ENCODE measurements around the gene NECTIN1. TPM values are rescaled to one million over a fixed set of nuclear protein-coding genes. Genes with fewer than 3 reads are reported as not detected.

The NECTIN1 gene
- total and polyA plus RNA-seq, 7 experiments from 2014 or later = 0.30 to 4.2 (median 2.1) TPM

DNA sequence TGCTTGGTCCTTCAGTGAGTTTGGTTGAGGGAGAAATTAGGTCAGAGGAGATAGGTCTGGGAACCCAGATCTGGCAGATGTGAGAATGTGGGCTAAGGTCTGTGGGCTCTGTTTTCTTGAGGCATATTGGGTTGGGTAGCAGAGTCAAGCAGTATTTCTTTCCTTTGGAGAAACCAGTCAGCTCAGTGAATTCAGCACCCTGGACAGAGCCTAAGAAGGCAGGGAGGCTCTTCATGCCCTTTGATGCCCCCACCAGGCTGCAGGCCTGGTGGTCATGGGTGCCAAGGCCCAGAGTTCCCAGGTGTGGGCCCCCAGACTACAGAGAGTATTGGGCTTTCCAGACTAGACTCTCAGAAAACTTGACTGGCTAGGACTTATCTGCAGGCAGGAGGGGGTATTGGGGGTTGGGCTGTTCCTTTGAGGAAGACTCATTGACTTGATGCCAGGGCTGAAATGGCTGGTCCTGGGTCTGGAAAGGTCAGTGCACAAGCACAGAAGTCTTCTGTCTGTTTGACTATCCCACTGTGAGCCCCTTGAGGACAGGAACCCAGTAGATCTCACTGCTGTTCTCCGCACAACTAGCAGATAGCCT lies 45.3 kb upstream of the NECTIN1 start:
- Mint-ChIP-seq H3K27me3 (peaks cover 2 to 30% (median 16%) of the 10 kb centered on the region in 5 donors), H3K9me3 (peaks cover 0 to 8% (median 0%) of the 10 kb centered on the region in 11 donors), H3K27ac (no peak overlapping the region), H3K36me3 (peaks cover 0 to 4% (median 0%) of the 10 kb centered on the region in 5 donors), H3K4me1 (no peaks in the 10 kb centered on the region), H3K4me3 (no peak overlapping the region)
- H3K36me3 ChIP-seq (ENCODE audit: control insufficient read depth in 2 of 3, insufficient read depth in 3 of 3, low read length in 3 of 3) = no peaks in the 10 kb centered on the region
- DNase-seq = no peak
- H3K9me3 ChIP-seq (ENCODE audit: control insufficient read depth in 2 of 3, low read length in 3 of 3) = no peaks in the 10 kb centered on the region
- POLR2A ChIA-PET = no interaction called here
- no peak overlapping the region for H3K27ac ChIP-seq (ENCODE audit: low read depth, low read length)
- no peaks in the 10 kb centered on the region for H3K27me3 ChIP-seq (ENCODE audit: control insufficient read depth in 2 of 2, insufficient read depth in 2 of 2, low read length in 2 of 2)
- intact Hi-C loops (cut with micrococcal nuclease) = no loop called here
- CTCF ChIA-PET = interaction anchor here (0.5 kb wide), 1 partner anchor 910 kb away, joined by 4 read pairs; no protein-coding TSS in a partner anchor
- no peak overlapping the region for H3K4me3 ChIP-seq (ENCODE audit: low read length)
- no peak for ATAC-seq
- no peaks in the 10 kb centered on the region for H3K4me1 ChIP-seq (ENCODE audit: control insufficient read depth in 2 of 2, insufficient read depth in 2 of 2, low read length in 2 of 2)

DNA sequence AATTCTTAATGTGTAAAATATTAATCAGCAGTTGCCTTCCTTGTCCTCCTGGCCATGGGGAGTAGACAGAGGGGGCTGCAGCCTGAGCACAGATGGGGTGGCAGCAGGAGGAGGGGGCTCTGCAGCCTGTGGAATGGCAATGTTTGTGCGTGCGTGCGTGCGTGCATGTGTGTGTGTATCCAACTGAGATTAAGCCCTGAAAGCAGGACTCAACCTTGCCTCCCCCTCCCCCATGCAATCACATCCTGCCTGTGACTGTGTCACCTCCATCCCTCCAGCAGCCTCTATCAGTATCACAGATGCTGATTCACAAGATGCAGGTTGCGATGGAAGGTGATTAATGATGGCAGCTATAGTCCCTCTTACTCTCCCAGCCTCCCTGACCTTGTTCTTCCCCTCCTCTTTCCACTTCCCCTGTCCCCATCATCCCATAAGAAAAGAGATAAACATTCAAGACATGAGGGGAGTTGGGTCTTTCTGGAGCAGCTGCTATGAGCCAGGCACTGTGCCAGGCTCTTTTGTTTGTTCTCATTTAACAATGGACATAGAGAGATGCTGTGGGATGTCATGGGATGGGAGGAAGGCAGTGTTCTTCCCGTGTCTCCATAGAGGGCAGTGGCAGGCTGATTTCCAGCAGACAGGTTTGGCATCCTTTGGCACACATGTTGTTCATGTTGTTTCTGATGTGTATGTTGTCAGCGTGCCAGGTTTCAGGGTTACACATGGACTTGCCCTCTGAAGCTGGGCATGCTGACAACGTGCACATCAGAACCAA lies 43.8 kb upstream of the NECTIN1 start:
- ChIA-PET POLR2A (no interaction called here), CTCF (no interaction called here)
- Mint-ChIP-seq H3K27ac (no peak overlapping the region), H3K27me3 (peaks cover 10 to 45% (median 28%) of the 10 kb centered on the region in 5 donors), H3K9me3 (peaks cover 0 to 11% (median 2%) of the 10 kb centered on the region in 11 donors), H3K36me3 (peaks cover 0 to 4% (median 0%) of the 10 kb centered on the region in 5 donors), H3K4me3 (no peak overlapping the region), H3K4me1 (no peaks in the 10 kb centered on the region)
- DNase-seq (no peak), ATAC-seq (no peak)
- Histone ChIP-seq H3K36me3 (ENCODE audit: control insufficient read depth in 2 of 3, insufficient read depth in 3 of 3, low read length in 3 of 3) (no peaks in the 10 kb centered on the region), H3K27me3 (ENCODE audit: control insufficient read depth in 2 of 2, insufficient read depth in 2 of 2, low read length in 2 of 2) (no peaks in the 10 kb centered on the region), H3K4me3 (ENCODE audit: low read length) (no peak overlapping the region), H3K4me1 (ENCODE audit: control insufficient read depth in 2 of 2, insufficient read depth in 2 of 2, low read length in 2 of 2) (no peaks in the 10 kb centered on the region), H3K27ac (ENCODE audit: low read depth, low read length) (no peak overlapping the region), H3K9me3 (ENCODE audit: control insufficient read depth in 2 of 3, low read length in 3 of 3) (no peaks in the 10 kb centered on the region)
- intact Hi-C loops (cut with micrococcal nuclease) = no loop called here

DNA sequence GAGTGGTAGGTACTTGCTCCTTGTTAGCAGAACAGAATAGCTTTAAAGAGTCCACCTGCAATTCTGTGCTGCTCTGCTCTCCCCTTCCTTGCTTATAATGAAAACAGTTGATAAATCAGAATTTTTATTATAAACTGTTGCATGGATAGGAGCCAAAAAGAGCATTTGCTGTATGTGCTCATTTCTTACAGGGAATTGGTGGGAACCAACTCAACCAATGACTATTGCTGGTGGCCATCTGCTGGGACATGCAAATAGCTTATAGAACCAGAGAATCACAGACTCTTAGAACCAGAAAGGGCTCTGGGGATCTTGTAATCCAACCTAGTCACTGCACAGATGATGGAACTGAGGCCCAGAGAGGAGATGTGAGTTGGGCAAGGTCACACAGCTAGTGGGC lies 43.1 kb upstream of the NECTIN1 start:
- no peaks in the 10 kb centered on the region for H3K27me3 ChIP-seq (ENCODE audit: control insufficient read depth in 2 of 2, insufficient read depth in 2 of 2, low read length in 2 of 2)
- ChIA-PET POLR2A (no interaction called here), CTCF (no interaction called here)
- intact Hi-C loops (cut with micrococcal nuclease) = no loop called here
- Mint-ChIP-seq H3K4me1 (no peaks in the 10 kb centered on the region), H3K9me3 (peaks cover 0 to 18% (median 4%) of the 10 kb centered on the region in 11 donors), H3K36me3 (peaks cover 0 to 4% (median 0%) of the 10 kb centered on the region in 5 donors), H3K27ac (no peak overlapping the region), H3K27me3 (peaks cover 10 to 45% (median 28%) of the 10 kb centered on the region in 5 donors), H3K4me3 (no peak overlapping the region)
- DNase-seq = no peak
- ATAC-seq = no peak
- H3K27ac ChIP-seq (ENCODE audit: low read depth, low read length) = no peak overlapping the region
- H3K4me1 ChIP-seq (ENCODE audit: control insufficient read depth in 2 of 2, insufficient read depth in 2 of 2, low read length in 2 of 2) = no peaks in the 10 kb centered on the region
- no peaks in the 10 kb centered on the region for H3K9me3 ChIP-seq (ENCODE audit: control insufficient read depth in 2 of 3, low read length in 3 of 3)
- H3K36me3 ChIP-seq (ENCODE audit: control insufficient read depth in 2 of 3, insufficient read depth in 3 of 3, low read length in 3 of 3) = no peaks in the 10 kb centered on the region
- no peak overlapping the region for H3K4me3 ChIP-seq (ENCODE audit: low read length)

DNA sequence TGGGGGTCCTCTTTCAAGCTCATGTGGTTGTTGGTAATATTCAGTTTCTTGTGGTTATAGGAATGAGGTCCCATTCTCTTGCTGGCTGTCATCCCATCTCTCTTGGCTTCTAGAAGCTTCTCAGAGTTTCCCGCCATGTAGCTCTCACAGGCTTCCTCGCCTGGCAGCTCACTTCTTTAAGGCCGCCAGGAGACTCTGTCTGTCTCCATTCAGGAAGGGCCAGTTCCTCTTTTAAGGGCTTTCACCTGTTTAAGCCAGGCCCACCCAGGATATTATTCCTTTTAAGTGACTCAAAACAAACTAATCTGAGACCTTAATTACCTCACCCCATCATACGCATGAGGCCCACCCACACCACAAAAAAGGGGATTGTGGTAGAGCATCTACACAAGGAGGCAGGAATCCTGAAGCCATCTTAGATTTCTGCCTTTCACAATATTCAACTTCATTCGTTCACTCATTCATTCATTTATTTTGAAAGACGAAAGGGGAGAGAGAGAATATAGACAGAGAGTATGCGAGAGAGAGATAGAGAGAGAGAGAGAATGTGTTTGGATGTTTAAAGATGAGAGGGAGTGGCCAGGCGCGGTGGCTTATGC lies 42.3 kb upstream of the NECTIN1 start:
- DNase-seq (no peak), ATAC-seq (no peak)
- H3K4me1 ChIP-seq (ENCODE audit: control insufficient read depth in 2 of 2, insufficient read depth in 2 of 2, low read length in 2 of 2) = no peaks in the 10 kb centered on the region
- Mint-ChIP-seq H3K4me3 (no peak overlapping the region), H3K36me3 (peaks cover 0 to 4% (median 0%) of the 10 kb centered on the region in 5 donors), H3K27ac (no peak overlapping the region), H3K9me3 (peaks cover 0 to 25% (median 9%) of the 10 kb centered on the region in 11 donors), H3K4me1 (no peaks in the 10 kb centered on the region), H3K27me3 (peaks cover 12 to 45% (median 28%) of the 10 kb centered on the region in 5 donors)
- H3K36me3 ChIP-seq (ENCODE audit: control insufficient read depth in 2 of 3, insufficient read depth in 3 of 3, low read length in 3 of 3) = no peaks in the 10 kb centered on the region
- intact Hi-C loops (cut with micrococcal nuclease) = no loop called here
- CTCF ChIA-PET = no interaction called here
- no peak overlapping the region for H3K4me3 ChIP-seq (ENCODE audit: low read length)
- no peaks in the 10 kb centered on the region for H3K27me3 ChIP-seq (ENCODE audit: control insufficient read depth in 2 of 2, insufficient read depth in 2 of 2, low read length in 2 of 2)
- POLR2A ChIA-PET = no interaction called here
- H3K27ac ChIP-seq (ENCODE audit: low read depth, low read length) = no peak overlapping the region
- no peaks in the 10 kb centered on the region for H3K9me3 ChIP-seq (ENCODE audit: control insufficient read depth in 2 of 3, low read length in 3 of 3)

DNA sequence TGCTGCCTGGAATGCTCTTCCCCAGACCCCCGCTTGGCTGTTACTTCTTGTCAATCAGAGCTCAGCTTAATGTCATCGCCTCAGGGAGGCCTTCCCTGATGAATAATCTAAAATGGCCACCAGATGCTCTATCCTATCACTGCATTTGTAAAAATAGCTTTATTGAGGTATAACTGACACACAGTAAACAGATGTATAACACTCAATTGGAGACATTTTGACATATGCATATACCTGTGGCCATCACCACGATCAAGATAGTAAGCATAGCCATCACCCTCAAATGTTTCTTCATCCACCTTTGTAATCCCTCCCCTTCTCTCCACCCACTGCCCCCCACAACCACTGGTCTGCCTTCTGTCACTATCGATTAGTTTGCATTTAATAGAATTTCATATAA lies 36.6 kb upstream of the NECTIN1 start:
- ChIA-PET CTCF (no interaction called here), POLR2A (no interaction called here)
- H3K27ac Mint-ChIP-seq = no peak overlapping the region
- H3K27me3 ChIP-seq (ENCODE audit: control insufficient read depth in 2 of 2, insufficient read depth in 2 of 2, low read length in 2 of 2) = no peaks in the 10 kb centered on the region
- H3K27me3 Mint-ChIP-seq = peaks cover 12 to 52% (median 29%) of the 10 kb centered on the region in 5 donors
- ATAC-seq (no peak), DNase-seq (no peak)
- intact Hi-C loops (cut with micrococcal nuclease) = no loop called here
- no peak overlapping the region for H3K27ac ChIP-seq (ENCODE audit: low read depth, low read length)
- no peak overlapping the region for H3K4me3 ChIP-seq (ENCODE audit: low read length)
- peaks cover 0 to 30% (median 10%) of the 10 kb centered on the region in 11 donors for H3K9me3 Mint-ChIP-seq
- H3K9me3 ChIP-seq (ENCODE audit: control insufficient read depth in 2 of 3, low read length in 3 of 3) = no peaks in the 10 kb centered on the region
- no peak overlapping the region for H3K4me3 Mint-ChIP-seq
- peaks cover 0 to 4% (median 0%) of the 10 kb centered on the region in 5 donors for H3K36me3 Mint-ChIP-seq
- H3K36me3 ChIP-seq (ENCODE audit: control insufficient read depth in 2 of 3, insufficient read depth in 3 of 3, low read length in 3 of 3) = no peaks in the 10 kb centered on the region
- H3K4me1 ChIP-seq (ENCODE audit: control insufficient read depth in 2 of 2, insufficient read depth in 2 of 2, low read length in 2 of 2) = no peaks in the 10 kb centered on the region
- no peaks in the 10 kb centered on the region for H3K4me1 Mint-ChIP-seq

DNA sequence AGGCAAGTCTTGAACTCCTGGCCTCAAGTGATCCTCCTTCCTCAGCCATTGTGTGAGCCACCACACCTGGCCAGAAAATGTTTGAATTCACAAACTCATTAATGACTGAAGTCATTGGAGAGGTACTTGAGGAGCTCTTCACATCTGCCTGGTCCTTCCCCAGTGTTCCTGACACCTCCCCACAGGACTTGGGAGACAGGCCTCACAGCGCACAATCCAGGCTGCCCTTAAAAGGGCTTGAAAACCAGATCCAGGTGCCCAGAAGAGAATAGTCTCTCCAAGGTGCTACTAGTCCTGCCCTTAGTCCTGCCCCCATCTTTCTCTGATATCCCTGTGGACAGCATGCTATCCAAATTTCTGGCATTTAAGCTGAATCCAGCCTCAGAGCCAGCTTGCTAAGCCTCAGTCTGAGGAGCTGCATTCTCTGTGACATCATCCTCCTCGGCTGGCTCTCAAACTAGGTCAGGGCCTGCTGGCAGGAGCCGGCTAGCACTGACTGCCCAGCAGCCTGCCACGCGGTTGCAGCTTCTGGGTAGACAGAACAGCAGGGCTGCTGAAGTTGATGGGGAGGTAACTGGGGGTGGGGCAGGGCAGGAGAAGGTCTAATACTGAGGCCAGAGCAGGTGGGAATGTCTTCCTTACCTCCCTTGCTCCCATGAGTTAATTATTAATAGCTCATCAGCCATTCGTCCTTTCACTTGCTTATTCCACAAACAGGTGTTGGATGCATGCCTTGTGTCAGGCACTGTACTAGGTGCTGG lies 35.3 kb upstream of the NECTIN1 start:
- H3K27ac ChIP-seq (ENCODE audit: low read depth, low read length) = no peak overlapping the region
- CTCF ChIA-PET = no interaction called here
- intact Hi-C loops (cut with micrococcal nuclease) = no loop called here
- no peak overlapping the region for H3K27ac Mint-ChIP-seq
- POLR2A ChIA-PET = no interaction called here
- ATAC-seq = no peak
- H3K9me3 Mint-ChIP-seq = peaks cover 0 to 30% (median 10%) of the 10 kb centered on the region in 11 donors
- H3K27me3 Mint-ChIP-seq = peaks cover 12 to 52% (median 31%) of the 10 kb centered on the region in 5 donors
- no peak overlapping the region for H3K4me3 Mint-ChIP-seq
- H3K36me3 ChIP-seq (ENCODE audit: control insufficient read depth in 2 of 3, insufficient read depth in 3 of 3, low read length in 3 of 3) = no peaks in the 10 kb centered on the region
- no peaks in the 10 kb centered on the region for H3K4me1 ChIP-seq (ENCODE audit: control insufficient read depth in 2 of 2, insufficient read depth in 2 of 2, low read length in 2 of 2)
- H3K27me3 ChIP-seq (ENCODE audit: control insufficient read depth in 2 of 2, insufficient read depth in 2 of 2, low read length in 2 of 2) = no peaks in the 10 kb centered on the region
- H3K36me3 Mint-ChIP-seq = peaks cover 0 to 4% (median 0%) of the 10 kb centered on the region in 5 donors
- H3K4me3 ChIP-seq (ENCODE audit: low read length) = no peak overlapping the region
- H3K9me3 ChIP-seq (ENCODE audit: control insufficient read depth in 2 of 3, low read length in 3 of 3) = no peaks in the 10 kb centered on the region
- no peak for DNase-seq
- H3K4me1 Mint-ChIP-seq = no peaks in the 10 kb centered on the region

Data from naive thymus-derived CD4-positive, alpha-beta T cell (primary cell).